Uterus (tissue), 2 donors: ENCODE results near the gene THEMIS2.

ENCODE experiments used
- CTCF ChIP-seq, 4 experiments: fragments of 200-600 bp in 2 of 4; fragments of 450-650 bp in 2 of 4; sonication (generic) in 2 of 4; IDR thresholded peaks; one replicate each; pipeline ENCODE4 v1.5.1; 2016 to 2019; ENCODE audit warnings: antibody characterized with exemption in 4 of 4, mild to moderate bottlenecking in 2 of 4, moderate library complexity in 1 of 4
- POLR2A ChIP-seq, 2 donors: fragments of 450-650 bp; IDR thresholded peaks; one replicate each; pipeline ENCODE4 v1.6.1; 2016; ENCODE audit warnings: antibody characterized with exemption in 2 of 2, mild to moderate bottlenecking in 1 of 2, moderate library complexity in 1 of 2

- no peak for TF ChIP-seq CTCF (IDR thresholded peaks at IDR 0.05)
- no peak for TF ChIP-seq POLR2A (IDR thresholded peaks at IDR 0.05)
Observed at GRCh38 chr1:27831568-27832410, 40.6 kb upstream of the THEMIS2 start.
